Gastroesophageal sphincter (tissue), 4 donors: Measurements from ENCODE around the gene EXOSC7. TPM values are rescaled to one million over a fixed set of nuclear protein-coding genes. Genes with fewer than 3 reads are reported as not detected.

Source experiments
- ATAC-seq: fragments of 150-250 bp; one replicate; pipeline ENCODE4 v1.9.1; 2016; ENCODE audit warnings: mild to moderate bottlenecking, moderate library complexity
- H3K27ac ChIP-seq, 4 donors: fragments of 200-600 bp; sonication (generic) in 3 of 4; 1 replicate in 3 of 4; 2 replicates in 1 of 4; pipeline ENCODE4 v1.5.1; 2016 to 2019
- H3K27me3 ChIP-seq: fragments of 200-600 bp; sonication (generic); one replicate; pipeline ENCODE4 v1.5.1; 2019
- H3K36me3 ChIP-seq, 2 donors: fragments of 200-600 bp; sonication (generic); one replicate each; pipeline ENCODE4 v1.5.1; 2019; ENCODE audit warnings: control low read depth in 1 of 2
- H3K4me1 ChIP-seq, 3 donors: fragments of 200-600 bp; sonication (generic); 1 replicate in 2 of 3; 2 replicates in 1 of 3; pipeline ENCODE4 v1.5.1; 2016 to 2019; ENCODE audit warnings: control low read depth in 2 of 3
- H3K4me3 ChIP-seq, 2 donors: fragments of 200-600 bp; sonication (generic); one replicate each; pipeline ENCODE4 v1.5.1; 2019; ENCODE audit warnings: mild to moderate bottlenecking in 1 of 2, moderate library complexity in 1 of 2
- H3K9me3 ChIP-seq, 3 donors: fragments of 200-600 bp; sonication (generic); one replicate each; pipeline ENCODE4 v1.5.1; 2017 to 2019; ENCODE audit warnings: control low read depth in 2 of 3
- EP300 ChIP-seq: sonication (generic); formaldehyde crosslinking; IDR thresholded peaks from one replicate; pipeline ENCODE4 v1.6.1; 2017; ENCODE audit warnings: antibody characterized with exemption, mild to moderate bottlenecking
- POLR2A ChIP-seq, 2 donors: fragments of 450-650 bp; IDR thresholded peaks; one replicate each; pipeline ENCODE4 v1.6.1; 2017; ENCODE audit warnings: antibody characterized with exemption in 2 of 2, mild to moderate bottlenecking in 2 of 2, moderate library complexity in 1 of 2
- POLR2AphosphoS5 ChIP-seq: sonication (generic); formaldehyde crosslinking; IDR thresholded peaks from one replicate; pipeline ENCODE4 v1.6.1; 2017; ENCODE audit warnings: antibody characterized with exemption
- WGBS, 2 donors: methylation state at CpG; one replicate each; pipeline ENCODE4 v1.1.5; 2018; ENCODE audit warnings: low coverage in 1 of 2; 5-methylcytosine and 5-hydroxymethylcytosine counted together
- total RNA-seq, 4 donors: library from RNA; depleted of rRNA; stranded (reverse); fragments of >200 nt; gene quantifications; one replicate each; pipeline ENCODE4 v1.1.0, GENCODE V29; 2016
- TF ChIP-seq, protein P1 (sequence below), 4 experiments: fragments of 200-600 bp in 2 of 4; fragments of 450-650 bp in 2 of 4; sonication (generic) in 1 of 4; IDR thresholded peaks; one replicate each; pipeline ENCODE4 v1.5.1; 2017 to 2019; ENCODE audit warnings: antibody characterized with exemption in 4 of 4, mild to moderate bottlenecking in 2 of 4, moderate library complexity in 2 of 4

The EXOSC7 gene
- total RNA-seq, 4 donors from 2014 or later, result 40.6 to 52.8 (median 46.0) TPM

DNA sequence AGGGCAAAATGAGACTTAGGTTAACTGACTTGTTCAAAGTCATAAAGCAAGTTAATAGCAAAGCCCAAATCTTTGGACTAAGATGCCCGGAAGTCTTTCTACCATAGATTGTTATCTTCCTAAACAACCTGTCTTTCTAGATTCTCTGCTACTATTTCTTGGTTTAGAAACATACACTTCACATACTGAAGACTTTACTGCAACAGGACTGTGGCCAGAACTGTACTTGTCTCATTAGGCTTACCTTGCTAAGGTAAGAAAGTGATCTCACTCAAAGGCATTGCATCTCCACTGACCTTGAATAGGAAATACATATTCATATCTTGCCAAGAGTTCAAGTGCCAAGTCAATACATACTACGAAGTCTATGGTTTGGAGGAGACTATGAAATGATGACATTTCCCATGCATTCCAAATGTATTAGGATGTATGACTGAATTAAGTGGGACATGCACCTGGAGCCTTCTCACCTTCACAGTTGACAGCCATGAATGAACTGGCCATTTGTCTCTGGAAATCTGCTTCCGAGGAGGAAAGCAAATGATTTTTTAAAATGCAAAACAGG, 5.0 kb upstream of the EXOSC7 start:
- 77 to 96% methylated on average over 3 of the region's 3 CpGs for WGBS, 2 donors
- Histone ChIP-seq H3K9me3 (no peaks in the 10 kb centered on the region), H3K27me3 (no peaks in the 10 kb centered on the region), H3K4me1 (peaks cover 0 to 23% (median 7%) of the 10 kb centered on the region in 3 donors), H3K4me3 (no peak overlapping the region), H3K27ac (no peak overlapping the region), H3K36me3 (no peaks in the 10 kb centered on the region)
- TF ChIP-seq POLR2A (IDR thresholded peaks at IDR 0.05), result no peak
- TF ChIP-seq, protein P1, sequence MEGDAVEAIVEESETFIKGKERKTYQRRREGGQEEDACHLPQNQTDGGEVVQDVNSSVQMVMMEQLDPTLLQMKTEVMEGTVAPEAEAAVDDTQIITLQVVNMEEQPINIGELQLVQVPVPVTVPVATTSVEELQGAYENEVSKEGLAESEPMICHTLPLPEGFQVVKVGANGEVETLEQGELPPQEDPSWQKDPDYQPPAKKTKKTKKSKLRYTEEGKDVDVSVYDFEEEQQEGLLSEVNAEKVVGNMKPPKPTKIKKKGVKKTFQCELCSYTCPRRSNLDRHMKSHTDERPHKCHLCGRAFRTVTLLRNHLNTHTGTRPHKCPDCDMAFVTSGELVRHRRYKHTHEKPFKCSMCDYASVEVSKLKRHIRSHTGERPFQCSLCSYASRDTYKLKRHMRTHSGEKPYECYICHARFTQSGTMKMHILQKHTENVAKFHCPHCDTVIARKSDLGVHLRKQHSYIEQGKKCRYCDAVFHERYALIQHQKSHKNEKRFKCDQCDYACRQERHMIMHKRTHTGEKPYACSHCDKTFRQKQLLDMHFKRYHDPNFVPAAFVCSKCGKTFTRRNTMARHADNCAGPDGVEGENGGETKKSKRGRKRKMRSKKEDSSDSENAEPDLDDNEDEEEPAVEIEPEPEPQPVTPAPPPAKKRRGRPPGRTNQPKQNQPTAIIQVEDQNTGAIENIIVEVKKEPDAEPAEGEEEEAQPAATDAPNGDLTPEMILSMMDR (IDR thresholded peaks at IDR 0.05), result no peak
- no peak for TF ChIP-seq POLR2AphosphoS5
- no peak for TF ChIP-seq EP300
- no peak for ATAC-seq

DNA sequence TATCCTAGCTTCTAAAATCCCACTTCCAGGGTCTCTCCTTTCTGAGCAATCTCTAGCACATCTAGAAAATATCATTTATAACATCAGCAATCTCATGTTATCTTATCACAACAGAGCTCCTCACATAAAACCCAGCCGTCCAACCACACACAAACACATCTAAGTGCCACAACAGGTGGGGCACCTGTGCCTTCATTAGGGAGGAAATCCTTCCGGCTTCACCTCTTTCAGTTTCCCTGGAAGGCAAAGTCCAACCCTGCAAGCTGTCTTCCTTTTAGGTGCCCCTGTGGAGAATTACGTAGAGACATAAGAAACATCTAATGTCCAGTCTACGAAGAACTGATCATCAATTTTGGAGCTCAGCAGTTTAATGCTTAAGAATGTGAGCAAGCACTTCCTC, 1.6 kb upstream of the EXOSC7 start:
- Histone ChIP-seq H3K36me3 (no peaks in the 10 kb centered on the region), H3K4me1 (peaks cover 0 to 49% (median 18%) of the 10 kb centered on the region in 3 donors), H3K27me3 (no peaks in the 10 kb centered on the region), H3K9me3 (no peaks in the 10 kb centered on the region), H3K27ac (no peak overlapping the region), H3K4me3 (peak overlapping the region in 1 of 2 donors; percentile 90)
- ATAC-seq, result no peak
- WGBS, 2 donors, result 63 to 83% methylated on average over 1 to 3 of the region's 4 CpGs
- TF ChIP-seq POLR2A (IDR thresholded peaks at IDR 0.05) (no peak), EP300 (no peak), POLR2AphosphoS5 (no peak)
- TF ChIP-seq, protein P1 (IDR thresholded peaks at IDR 0.05), result no peak

DNA sequence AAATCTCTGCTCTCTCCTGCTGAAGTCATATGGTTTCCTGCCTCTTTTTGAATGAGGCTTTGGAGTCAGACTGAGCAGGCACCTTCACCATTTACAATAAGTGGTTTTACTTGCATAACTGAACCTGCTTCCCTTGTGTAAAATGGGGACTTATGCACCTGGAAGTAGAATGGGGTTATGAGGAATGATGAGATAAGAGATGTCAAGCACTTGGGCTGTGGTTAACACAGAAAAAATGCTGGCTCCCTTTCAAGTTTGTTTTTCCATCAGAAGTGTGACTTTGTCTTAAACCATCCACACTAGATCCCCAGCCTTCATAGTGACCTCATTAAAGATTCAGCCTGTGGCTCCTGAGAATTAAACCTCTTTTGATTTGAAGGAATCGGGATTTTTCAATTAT, 5.2 kb downstream of the EXOSC7 start:
- H3K36me3 ChIP-seq, result peaks cover 0 to 11% of the 10 kb centered on the region in 2 donors
- H3K27me3 ChIP-seq, result no peaks in the 10 kb centered on the region
- no peaks in the 10 kb centered on the region for H3K9me3 ChIP-seq
- no peak overlapping the region for H3K4me3 ChIP-seq
- no peak overlapping the region for H3K27ac ChIP-seq
- WGBS, 2 donors, result 100% methylated on average over 1 of the region's 1 CpG
- TF ChIP-seq, protein P1 (IDR thresholded peaks at IDR 0.05), result no peak
- TF ChIP-seq POLR2A (IDR thresholded peaks at IDR 0.05) (no peak), POLR2AphosphoS5 (no peak)
- H3K4me1 ChIP-seq, result peaks cover 0 to 57% (median 11%) of the 10 kb centered on the region in 3 donors
- no peak for ATAC-seq

DNA sequence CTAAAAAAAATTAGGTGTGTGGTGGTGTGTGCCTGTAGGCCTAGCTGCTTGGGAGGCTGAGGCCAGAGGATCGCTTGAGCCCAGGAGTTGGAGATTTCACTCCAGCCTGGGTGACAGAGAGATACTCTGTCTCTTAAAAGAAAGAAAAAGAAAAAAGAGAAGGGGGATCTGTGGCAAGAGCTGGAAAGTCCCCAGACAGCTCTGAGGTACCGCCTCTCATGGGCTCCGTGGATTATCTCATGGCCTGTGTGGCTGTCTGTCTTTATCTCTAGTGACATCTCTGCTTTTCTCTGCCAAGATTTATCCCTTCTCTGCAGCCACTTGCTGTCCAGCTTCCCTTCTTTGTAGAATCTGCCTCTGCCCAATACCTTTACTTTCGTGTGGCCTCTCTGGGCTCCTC, 5.7 kb downstream of the EXOSC7 start:
- Histone ChIP-seq H3K27ac (no peak overlapping the region), H3K9me3 (no peaks in the 10 kb centered on the region), H3K4me1 (peaks cover 0 to 54% (median 10%) of the 10 kb centered on the region in 3 donors), H3K27me3 (no peaks in the 10 kb centered on the region), H3K36me3 (peaks cover 0 to 14% of the 10 kb centered on the region in 2 donors), H3K4me3 (no peak overlapping the region)
- ATAC-seq, result no peak
- WGBS, 2 donors, result 81 to 100% methylated on average over 3 to 4 of the region's 4 CpGs
- TF ChIP-seq EP300, result no peak
- TF ChIP-seq POLR2A (IDR thresholded peaks at IDR 0.05), result no peak
- TF ChIP-seq, protein P1 (IDR thresholded peaks at IDR 0.05), result no peak
- no peak for TF ChIP-seq POLR2AphosphoS5

DNA sequence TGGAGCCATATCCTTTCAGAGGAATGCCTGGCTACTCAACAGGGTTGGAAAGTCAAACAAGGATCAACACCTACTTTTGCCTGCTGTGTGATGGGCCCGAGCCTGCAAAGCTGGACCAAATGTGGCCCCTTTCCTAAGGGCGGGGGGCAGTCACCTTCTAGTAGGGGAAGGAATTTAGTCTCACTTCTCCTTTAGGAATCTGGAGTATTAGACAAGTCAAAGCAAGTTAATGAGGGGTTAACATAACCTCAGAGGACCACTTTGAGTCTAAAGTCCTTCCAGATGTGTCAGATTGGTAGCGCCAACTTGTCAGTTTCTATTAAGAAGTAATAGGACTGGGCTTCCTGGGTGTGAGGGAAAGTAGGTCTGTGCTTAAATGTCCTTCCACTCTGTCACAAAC, 6.8 kb downstream of the EXOSC7 start:
- Histone ChIP-seq H3K9me3 (no peaks in the 10 kb centered on the region), H3K36me3 (peaks cover 0 to 14% of the 10 kb centered on the region in 2 donors), H3K4me1 (peaks cover 0 to 49% (median 3%) of the 10 kb centered on the region in 3 donors), H3K27ac (no peak overlapping the region), H3K4me3 (no peak overlapping the region), H3K27me3 (no peaks in the 10 kb centered on the region)
- no peak for ATAC-seq
- no peak for TF ChIP-seq EP300
- no peak for TF ChIP-seq POLR2AphosphoS5
- no peak for TF ChIP-seq POLR2A (IDR thresholded peaks at IDR 0.05)
- TF ChIP-seq, protein P1 (IDR thresholded peaks at IDR 0.05), result no peak
- WGBS, 2 donors, result 92% methylated on average over 2 of the region's 3 CpGs; no CpG with 5 or more reads in 1 of the 2 donors
